ENCODE data around the gene LRRC3C. TPM values are rescaled to one million over a fixed set of nuclear protein-coding genes. Genes with fewer than 3 reads are reported as not detected.

LRRC3C gene
- total and polyA plus RNA-seq, 11 donors, result not detected

- TF ChIP-seq POLR2A (IDR thresholded peaks at IDR 0.05), result no peak
- TF ChIP-seq, protein P1, sequence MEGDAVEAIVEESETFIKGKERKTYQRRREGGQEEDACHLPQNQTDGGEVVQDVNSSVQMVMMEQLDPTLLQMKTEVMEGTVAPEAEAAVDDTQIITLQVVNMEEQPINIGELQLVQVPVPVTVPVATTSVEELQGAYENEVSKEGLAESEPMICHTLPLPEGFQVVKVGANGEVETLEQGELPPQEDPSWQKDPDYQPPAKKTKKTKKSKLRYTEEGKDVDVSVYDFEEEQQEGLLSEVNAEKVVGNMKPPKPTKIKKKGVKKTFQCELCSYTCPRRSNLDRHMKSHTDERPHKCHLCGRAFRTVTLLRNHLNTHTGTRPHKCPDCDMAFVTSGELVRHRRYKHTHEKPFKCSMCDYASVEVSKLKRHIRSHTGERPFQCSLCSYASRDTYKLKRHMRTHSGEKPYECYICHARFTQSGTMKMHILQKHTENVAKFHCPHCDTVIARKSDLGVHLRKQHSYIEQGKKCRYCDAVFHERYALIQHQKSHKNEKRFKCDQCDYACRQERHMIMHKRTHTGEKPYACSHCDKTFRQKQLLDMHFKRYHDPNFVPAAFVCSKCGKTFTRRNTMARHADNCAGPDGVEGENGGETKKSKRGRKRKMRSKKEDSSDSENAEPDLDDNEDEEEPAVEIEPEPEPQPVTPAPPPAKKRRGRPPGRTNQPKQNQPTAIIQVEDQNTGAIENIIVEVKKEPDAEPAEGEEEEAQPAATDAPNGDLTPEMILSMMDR (IDR thresholded peaks at IDR 0.05), result no peak
- ATAC-seq, result no peak
- no peaks in the 10 kb centered on the region for H3K27me3 ChIP-seq
- no peak for DNase-seq
- 83 to 88% (median 86%) methylated on average over 2 of the region's 2 CpGs for WGBS, 4 donors
- no peak overlapping the region for H3K27ac ChIP-seq
- intact Hi-C loops (cut with DNase I), result no loop called here
- H3K9me3 ChIP-seq, result no peaks in the 10 kb centered on the region
- H3K4me1 ChIP-seq, result peaks cover 0 to 33% (median 14%) of the 10 kb centered on the region in 12 donors
- H3K4me3 ChIP-seq, result no peak overlapping the region
- no peaks in the 10 kb centered on the region for H3K36me3 ChIP-seq
Observed at GRCh38 chr17:39949028-39949427, 21.5 kb downstream of the LRRC3C start.

GRCh38 chr17:39950871-39951348 is 23.4 kb downstream of the LRRC3C start:
- no peak for ATAC-seq
- peak; percentile 54 to 68 (median 61) for DNase-seq
- no peak for TF ChIP-seq POLR2A (IDR thresholded peaks at IDR 0.05)
- TF ChIP-seq, protein P1 (IDR thresholded peaks at IDR 0.05), result no peak
- 51 to 61% (median 57%) methylated on average over 5 of the region's 5 CpGs for WGBS, 4 donors
- H3K4me1 ChIP-seq, result peaks cover 0 to 33% (median 13%) of the 10 kb centered on the region in 12 donors
- no peaks in the 10 kb centered on the region for H3K36me3 ChIP-seq
- H3K4me3 ChIP-seq, result no peak overlapping the region
- H3K27ac ChIP-seq, result peak overlapping the region in 2 of 12 donors; percentile 14 to 38
- H3K9me3 ChIP-seq, result no peaks in the 10 kb centered on the region
- no peaks in the 10 kb centered on the region for H3K27me3 ChIP-seq
- intact Hi-C loops (cut with DNase I), result loop anchor here in 2 of 10 donors (10.0 kb wide), 2 partner anchors 326 to 406 kb away; partner anchors contain the start of gene PPP1R1B (in 1 of the 2)

GRCh38 chr17:39951924-39952679 is 24.6 kb downstream of the LRRC3C start:
- TF ChIP-seq, protein P1 (IDR thresholded peaks at IDR 0.05), result no peak
- no peak for TF ChIP-seq POLR2A (IDR thresholded peaks at IDR 0.05)
- Histone ChIP-seq H3K27me3 (no peaks in the 10 kb centered on the region), H3K36me3 (no peaks in the 10 kb centered on the region), H3K4me1 (peaks cover 0 to 33% (median 13%) of the 10 kb centered on the region in 12 donors), H3K4me3 (peak overlapping the region in 10 of 12 donors; percentile 24 to 56 (median 46)), H3K9me3 (no peaks in the 10 kb centered on the region), H3K27ac (peak overlapping the region in 9 of 12 donors; percentile 41 to 78 (median 57))
- DNase-seq, result peak in 1 of 5 donors; percentile 49
- intact Hi-C loops (cut with DNase I), result loop anchor here in 3 of 10 donors (1.0 to 10.0 kb wide), 4 partner anchors 23 to 407 kb away; partner anchors contain the start of gene PPP1R1B (in 1 of the 3)
- no peak for ATAC-seq
- 61 to 72% (median 66%) methylated on average over 19 to 22 of the region's 22 CpGs for WGBS, 4 donors
